Renal pelvis (tissue), 4 donors: ENCODE results near the gene WDR93. TPM values are rescaled to one million over a fixed set of nuclear protein-coding genes. Genes with fewer than 3 reads are reported as not detected.
"Not testable (repeated sequence)": the region's sequence is repeated elsewhere in the genome, so short reads cannot be mapped to it uniquely, and the experiment has no call there.

Experiments
- DNase-seq: peaks from one replicate; pipeline ENCODE4 v3.0.0-alpha.2; 2013
- polyA plus RNA-seq, 3 donors: library from polyadenylated mRNA; unstranded; fragments of 120-200 nt; gene quantifications; one replicate each; pipeline ENCODE4 v1.2.1, GENCODE V29; 2013; ENCODE audit not compliant: insufficient read length in 3 of 3

WDR93 gene
- polyA plus RNA-seq, 3 donors = 2.4 to 4.0 (median 3.4) TPM

DNA sequence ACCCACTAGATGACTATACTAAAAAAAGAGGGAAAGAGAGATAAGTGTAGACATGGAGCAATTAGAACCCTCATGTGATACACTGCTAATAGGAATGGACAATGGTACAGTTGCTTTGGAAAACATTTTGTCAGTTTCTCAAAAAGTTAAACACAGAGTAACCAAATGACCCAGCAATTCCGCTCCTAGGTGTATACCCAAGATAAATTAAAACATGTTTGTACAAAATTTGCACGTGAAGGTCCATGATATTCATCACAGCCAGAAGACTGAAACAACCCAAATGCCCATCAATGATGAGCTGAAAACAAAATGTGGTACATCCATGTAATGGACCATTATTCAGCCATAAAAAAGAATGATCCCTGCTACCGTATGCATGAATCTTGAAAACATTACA is 97.3 kb downstream of the WDR93 start:
- no peak for DNase-seq

DNA sequence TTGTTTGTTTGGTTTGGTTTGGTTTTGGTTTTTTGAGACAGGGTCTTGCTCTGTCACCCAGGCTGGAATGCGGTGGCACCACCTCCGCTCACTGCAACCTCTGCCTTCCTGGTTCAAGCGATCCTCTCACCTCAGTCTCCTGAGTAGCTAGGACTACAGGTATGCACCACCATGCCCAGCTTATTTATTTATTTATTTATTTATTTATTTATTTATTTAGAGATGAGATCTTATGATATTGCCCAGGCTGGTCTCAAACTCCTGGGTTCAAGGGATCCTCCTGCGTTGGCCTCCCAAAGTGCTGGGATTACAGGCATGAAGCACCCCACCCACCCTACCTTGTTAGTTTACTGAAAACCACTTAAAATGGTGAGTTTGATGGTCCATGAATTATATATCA is 98.0 kb downstream of the WDR93 start:
- DNase-seq = not testable (repeated sequence)

DNA sequence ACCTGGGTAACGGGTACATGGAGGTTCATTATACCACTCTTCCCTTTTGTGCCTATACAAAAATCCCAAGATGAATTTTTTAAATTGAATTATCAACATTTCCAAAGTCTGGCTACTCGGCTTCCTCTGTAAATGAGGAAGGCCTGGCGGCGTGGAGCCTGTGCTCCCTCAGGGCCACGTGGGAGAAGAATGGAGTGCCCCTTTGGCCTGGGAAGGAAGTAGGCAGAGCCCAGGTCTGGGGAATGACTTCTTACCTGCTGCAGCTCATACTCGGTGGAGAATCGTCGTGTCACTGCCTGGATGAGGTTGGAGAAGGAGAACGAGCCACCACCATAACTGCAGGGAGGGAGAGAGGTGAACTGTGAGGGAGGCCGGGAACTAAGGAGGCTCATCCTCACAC is 99.6 kb downstream of the WDR93 start:
- no peak for DNase-seq

DNA sequence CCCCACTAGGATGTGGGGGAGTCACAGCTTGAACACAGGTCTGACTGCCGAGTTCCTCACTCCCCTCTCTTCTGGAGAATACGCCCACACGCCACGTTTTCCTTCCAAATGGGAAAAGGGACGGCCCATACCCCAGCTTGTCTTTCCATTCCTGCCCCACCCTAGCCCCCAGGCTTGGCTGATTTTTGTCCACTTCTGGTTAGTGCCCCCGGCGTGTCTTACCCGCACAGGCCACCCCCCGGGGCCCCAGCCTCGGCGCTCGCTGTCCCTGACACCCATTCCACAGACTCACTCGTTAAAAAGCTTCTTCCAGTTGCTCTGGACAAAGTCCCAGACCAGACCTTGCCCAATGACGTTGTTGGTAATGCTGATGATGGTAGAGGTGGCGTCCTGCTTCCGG is 100.0 kb downstream of the WDR93 start:
- DNase-seq = no peak

DNA sequence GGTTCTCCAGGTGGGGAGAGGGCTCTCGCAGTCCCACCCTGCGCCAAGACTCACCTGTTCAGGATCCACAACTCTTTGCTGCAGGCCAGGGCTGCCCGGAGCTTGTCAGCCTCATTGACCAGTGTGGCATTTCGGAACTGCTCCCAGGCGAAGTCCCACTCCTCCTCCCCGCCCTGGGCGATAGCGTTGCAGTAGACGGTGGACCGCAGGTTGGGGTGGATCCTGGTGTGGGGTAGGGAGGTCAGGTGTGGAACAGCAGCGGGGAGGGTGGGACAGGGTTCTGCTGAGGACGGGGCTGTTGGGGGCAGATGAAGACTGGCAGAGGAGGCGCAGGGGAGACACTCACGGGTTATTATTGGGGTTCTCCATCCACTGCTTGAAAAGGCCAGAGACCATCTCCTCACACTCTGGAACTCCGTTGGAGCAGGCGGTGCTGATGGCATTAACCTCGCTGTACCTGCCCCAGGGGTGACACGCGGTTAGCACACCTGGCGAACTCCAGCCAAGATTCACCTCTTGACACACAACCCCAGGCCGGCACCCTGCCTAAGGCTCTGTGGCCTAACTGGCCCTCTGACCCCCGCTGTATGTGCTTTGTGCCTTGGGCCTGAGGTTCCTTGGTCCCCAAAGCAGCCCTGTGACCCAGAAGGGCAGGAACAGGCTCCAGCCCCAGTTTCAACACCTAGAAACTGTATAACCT is 101.6 kb downstream of the WDR93 start:
- DNase-seq = no peak

Other genes starting within 250 kb of the WDR93 start
- gene RHCG, start 194.2 kb upstream of the WDR93 start, polyA plus RNA-seq = 1 to 10 TPM; 1.9 to 2.5 (median 2.0) TPM
- gene TICRR, start 115.3 kb upstream of the WDR93 start, polyA plus RNA-seq = 10 to 100 TPM in 2 of 3 donors, 1 to 10 TPM in 1; 9.1 to 13.6 (median 12.4) TPM
- 10 to 100 TPM; 13.0 to 17.1 (median 14.1) TPM for gene KIF7, start 35.3 kb upstream of the WDR93 start, polyA plus RNA-seq
- gene PLIN1, start 11.4 kb upstream of the WDR93 start, polyA plus RNA-seq = 1 to 10 TPM in 2 of 3 donors, under 1 TPM in 1; 0.97 to 1.4 (median 1.3) TPM
- gene PEX11A, start 57 bp upstream of the WDR93 start, polyA plus RNA-seq = 10 to 100 TPM; 17.3 to 20.6 (median 19.8) TPM
- gene MESP1, start 60.4 kb downstream of the WDR93 start, polyA plus RNA-seq = 1 to 10 TPM; 1.3 to 2.0 (median 1.8) TPM
- under 1 TPM; 0.44 to 0.49 (median 0.47) TPM for gene MESP2, start 85.5 kb downstream of the WDR93 start, polyA plus RNA-seq
- gene ANPEP, start 124.0 kb downstream of the WDR93 start, polyA plus RNA-seq = 100 to 1,000 TPM; 110 to 123 (median 121) TPM
- gene AP3S2, start 203.2 kb downstream of the WDR93 start, polyA plus RNA-seq = 10 to 100 TPM; 29.8 to 44.9 (median 44.1) TPM
- 10 to 100 TPM; 25.7 to 31.6 (median 31.1) TPM for gene ARPIN, start 222.1 kb downstream of the WDR93 start, polyA plus RNA-seq